ENCODE results near the gene TUBG2. TPM values are rescaled to one million over a fixed set of nuclear protein-coding genes. Genes with fewer than 3 reads are reported as not detected.
A peak's percentile ranks its signal among the peaks of the same experiment; 100 is the strongest.

TUBG2 gene
- polyA plus RNA-seq, 1 donor (not counting 4 experiments of a cell fraction or from before 2014, with no cell fraction given), result 14.5 TPM

- H3K36me3 ChIP-seq (ENCODE audit: control insufficient read depth in 2 of 2, extremely low read depth in 1 of 2, insufficient read depth in 2 of 2, low read length in 2 of 2), result no peaks in the 10 kb centered on the region
- H3K27me3 ChIP-seq (ENCODE audit: control insufficient read depth, extremely low read depth, insufficient read depth, low read length), result no peaks in the 10 kb centered on the region
- H3K4me2 ChIP-seq (ENCODE audit: control insufficient read depth, extremely low read depth, insufficient read depth, low read depth, low read length), result no peak overlapping the region
- no peak for FAIRE-seq
- no peaks in the 10 kb centered on the region for H3K79me2 ChIP-seq (ENCODE audit: control insufficient read depth, insufficient read depth, low read length)
- dilution Hi-C loops (cut with MboI; ENCODE audit: extremely low pct_ligation_motif_present, low sequenced_read_pairs), result no loop called here
- H2AFZ ChIP-seq (ENCODE audit: control insufficient read depth, low read length), result no peak overlapping the region
- H3K27ac ChIP-seq (ENCODE audit: control insufficient read depth, insufficient read depth, low read length), result no peak overlapping the region
- H3K9ac ChIP-seq (ENCODE audit: control insufficient read depth, extremely low read depth, insufficient read depth, low read length), result no peak overlapping the region
- no peak for TF ChIP-seq EZH2 (IDR thresholded peaks at IDR 0.05; ENCODE audit: low read length)
- TF ChIP-seq CTCF (optimal IDR thresholded peaks at IDR 0.05 in 1 of 3, IDR thresholded peaks at IDR 0.05 in 1 of 3, conservative IDR thresholded peaks at IDR 0.05 in 1 of 3; ENCODE audit: extremely low read depth in 1 of 3, insufficient read depth in 2 of 3, low read length in 3 of 3), result no peak
- no peak for DNase-seq (ENCODE audit: low read depth, low spot score)
- no peak overlapping the region for H3K4me3 ChIP-seq (ENCODE audit: control insufficient read depth in 2 of 3, extremely low read depth in 1 of 3, insufficient read depth in 2 of 3, low read depth in 1 of 3, low read length in 3 of 3)
- no peaks in the 10 kb centered on the region for H3K9me1 ChIP-seq (ENCODE audit: control insufficient read depth, extremely low read depth, insufficient read depth, low read length)
- H3K9me3 ChIP-seq (ENCODE audit: control insufficient read depth, low read depth, low read length), result no peaks in the 10 kb centered on the region
- H3K4me1 ChIP-seq (ENCODE audit: control insufficient read depth, extremely low read depth, insufficient read depth, low read length), result peaks cover 12% of the 10 kb centered on the region
- H4K20me1 ChIP-seq (ENCODE audit: control insufficient read depth, extremely low read depth, insufficient read depth, low read length), result no peaks in the 10 kb centered on the region
These were observed 29.6 kb upstream of the TUBG2 start for GRCh38 chr17:42629411-42630009.

GRCh38 chr17:42632949-42633444 is 26.1 kb upstream of the TUBG2 start:
- H3K27me3 ChIP-seq (ENCODE audit: control insufficient read depth, extremely low read depth, insufficient read depth, low read length), result no peaks in the 10 kb centered on the region
- peak overlapping the region; percentile 27 for H2AFZ ChIP-seq (ENCODE audit: control insufficient read depth, low read length)
- H3K9me3 ChIP-seq (ENCODE audit: control insufficient read depth, low read depth, low read length), result no peaks in the 10 kb centered on the region
- no peak overlapping the region for H3K4me3 ChIP-seq (ENCODE audit: control insufficient read depth in 2 of 3, extremely low read depth in 1 of 3, insufficient read depth in 2 of 3, low read depth in 1 of 3, low read length in 3 of 3)
- H3K9me1 ChIP-seq (ENCODE audit: control insufficient read depth, extremely low read depth, insufficient read depth, low read length), result no peaks in the 10 kb centered on the region
- H4K20me1 ChIP-seq (ENCODE audit: control insufficient read depth, extremely low read depth, insufficient read depth, low read length), result no peaks in the 10 kb centered on the region
- peak overlapping the region; percentile 36 for H3K27ac ChIP-seq (ENCODE audit: control insufficient read depth, insufficient read depth, low read length)
- DNase-seq (ENCODE audit: low read depth, low spot score) (no peak), FAIRE-seq (no peak)
- H3K4me1 ChIP-seq (ENCODE audit: control insufficient read depth, extremely low read depth, insufficient read depth, low read length), result peaks cover 10% of the 10 kb centered on the region
- TF ChIP-seq EZH2 (IDR thresholded peaks at IDR 0.05; ENCODE audit: low read length), result no peak
- dilution Hi-C loops (cut with MboI; ENCODE audit: extremely low pct_ligation_motif_present, low sequenced_read_pairs), result no loop called here
- H3K36me3 ChIP-seq (ENCODE audit: control insufficient read depth in 2 of 2, extremely low read depth in 1 of 2, insufficient read depth in 2 of 2, low read length in 2 of 2), result no peaks in the 10 kb centered on the region
- no peak overlapping the region for H3K9ac ChIP-seq (ENCODE audit: control insufficient read depth, extremely low read depth, insufficient read depth, low read length)
- H3K79me2 ChIP-seq (ENCODE audit: control insufficient read depth, insufficient read depth, low read length), result no peaks in the 10 kb centered on the region
- H3K4me2 ChIP-seq (ENCODE audit: control insufficient read depth, extremely low read depth, insufficient read depth, low read depth, low read length), result no peak overlapping the region

Data from keratinocyte (primary cell).